HepG2 (cell line): ENCODE results near the gene SLC20A1. TPM values are rescaled to one million over a fixed set of nuclear protein-coding genes. Genes with fewer than 3 reads are reported as not detected.

ENCODE experiments used
- ATAC-seq: fragments of 200-7000 bp; cut with Tn5 transposase; 3 replicates; pipeline ENCODE4 v1.9.1; 2020; ENCODE audit warnings: mild to moderate bottlenecking, moderate library complexity
- BruUV-seq: library from RNA; stranded (reverse); fragments of 400-500 nt; replicated peaks from 2 replicates; lab custom pipeline; 2021; lab: Mats Ljungman, UMichigan
- CTCF ChIA-PET: fragments of 300-600 bp; formaldehyde crosslinking; extraction: SDS; loops from one replicate; lab custom pipeline; 2021; ENCODE audit warnings: low total read pairs, inconsistent platforms, low intra/inter-chr PET ratio; lab: Yijun Ruan, JAX
- POLR2A ChIA-PET: fragments of 350-600 bp; sonication (Branson Sonifier 250); formaldehyde crosslinking; loops from one replicate; lab custom pipeline; 2020; ENCODE audit warnings: antibody characterized with exemption, inconsistent platforms; lab: Yijun Ruan, JAX
- DNase-seq: peaks from one replicate; pipeline ENCODE4 v3.0.0-alpha.2; 2015; ENCODE audit warnings: low spot score
- FAIRE-seq: peaks from 3 replicates; lab custom pipeline; 2011; peaks lifted over from hg19 to GRCh38; lab: Jason Lieb, UNC
- H2AFZ ChIP-seq: one replicate; pipeline ENCODE4 v1.6.1; 2011; ENCODE audit warnings: low read length, inconsistent platforms
- H3K27ac ChIP-seq: fragments of 300-600 bp; 3 replicates; pipeline ENCODE4 v1.8.0; 2011; ENCODE audit warnings: mixed run types, mild to moderate bottlenecking, mixed read lengths, low read length, inconsistent platforms; ENCODE audit not compliant: insufficient read depth; ENCODE audit errors: extremely low read length
- H3K27me3 ChIP-seq, 2 experiments: fragments of 200-600 bp in 1 of 2; 2 replicates in 1 of 2; 3 replicates in 1 of 2; pipeline versions ENCODE4 v1.6.0 to v1.8.0; 2011; ENCODE audit warnings: low read length in 2 of 2, mild to moderate bottlenecking in 2 of 2, moderate library complexity in 2 of 2, inconsistent platforms in 1 of 2; ENCODE audit not compliant: insufficient read depth in 2 of 2, control insufficient read depth in 1 of 2
- H3K36me3 ChIP-seq, 2 experiments: fragments of 200-600 bp in 1 of 2; replicated peaks in 1 of 2; 2 replicates in 1 of 2; 3 replicates in 1 of 2; pipeline versions ENCODE4 v1.5.1 to v1.8.0; 2011; ENCODE audit warnings: low read length in 2 of 2, inconsistent platforms in 1 of 2; ENCODE audit not compliant: insufficient read depth in 2 of 2, control insufficient read depth in 1 of 2
- H3K4me1 ChIP-seq: 2 replicates; pipeline ENCODE4 v1.5.1; 2012; ENCODE audit warnings: low read length, inconsistent platforms; ENCODE audit not compliant: insufficient read depth
- H3K4me2 ChIP-seq: 2 replicates; pipeline ENCODE4 v1.6.0; 2011; ENCODE audit warnings: low read depth, low read length, inconsistent platforms
- H3K4me3 ChIP-seq, 3 experiments: fragments of 200-600 bp in 1 of 3; sonication (generic), shearing (Covaris generic) in 1 of 3; replicated peaks in 1 of 3; 2 replicates each; pipeline ENCODE4 v1.5.1; 2011 to 2016; ENCODE audit warnings: low read length in 3 of 3, inconsistent platforms in 2 of 3, low read depth in 2 of 3, mild to moderate bottlenecking in 2 of 3, control low read depth in 1 of 3, mixed read lengths in 1 of 3; ENCODE audit not compliant: insufficient read depth in 1 of 3
- H3K79me2 ChIP-seq: one replicate; pipeline ENCODE4 v1.6.1; 2011; ENCODE audit warnings: low read length, inconsistent platforms; ENCODE audit not compliant: insufficient read depth
- H3K9ac ChIP-seq: 2 replicates; pipeline ENCODE4 v1.6.0; 2011; ENCODE audit warnings: mild to moderate bottlenecking, low read depth, low read length, inconsistent platforms; ENCODE audit not compliant: insufficient read depth
- H3K9me3 ChIP-seq: 2 replicates; pipeline ENCODE4 v1.5.1; 2012; ENCODE audit warnings: mild to moderate bottlenecking, low read length
- H4K20me1 ChIP-seq: 2 replicates; pipeline ENCODE4 v1.6.0; 2011; ENCODE audit warnings: inconsistent platforms, mild to moderate bottlenecking, low read length, moderate library complexity; ENCODE audit not compliant: insufficient read depth
- ARID2 ChIP-seq: sonication (generic); formaldehyde crosslinking; IDR thresholded peaks from 2 replicates; pipeline ENCODE4 v1.8.1; 2022; ENCODE audit warnings: mild to moderate bottlenecking, missing genetic modification reagents, borderline replicate concordance
- ATF5 ChIP-seq: sonication (generic); formaldehyde crosslinking; IDR thresholded peaks from 2 replicates; pipeline ENCODE4 v1.4.0; 2020; ENCODE audit warnings: mild to moderate bottlenecking, low read depth, missing genetic modification reagents
- BHLHE40 ChIP-seq: IDR thresholded peaks from 2 replicates; pipeline ENCODE4 v1.6.1; 2011; ENCODE audit warnings: low read length, improper control_type of control experiment
- DNMT1 ChIP-seq: sonication (generic); formaldehyde crosslinking; IDR thresholded peaks from 2 replicates; pipeline ENCODE4 v1.5.1; 2020; ENCODE audit warnings: mild to moderate bottlenecking, missing genetic modification reagents
- GABPB1 ChIP-seq: IDR thresholded peaks from 2 replicates; pipeline ENCODE4 v1.6.1; 2016; ENCODE audit warnings: mild to moderate bottlenecking, missing genetic modification reagents, moderate library complexity, missing compliant biosample characterization
- GATAD1 ChIP-seq: IDR thresholded peaks from 2 replicates; pipeline ENCODE4 v1.6.1; 2016; ENCODE audit warnings: missing genetic modification reagents, missing compliant biosample characterization
- MED1 ChIP-seq: sonication (generic); formaldehyde crosslinking; IDR thresholded peaks from 2 replicates; pipeline ENCODE4 v1.4.0; 2020; ENCODE audit warnings: missing genetic modification reagents
- REL ChIP-seq: sonication (generic); formaldehyde crosslinking; conservative IDR thresholded peaks from 2 replicates; pipeline ENCODE4 v1.8.0; 2022; ENCODE audit warnings: mild to moderate bottlenecking, missing genetic modification reagents, moderate library complexity
- SKI ChIP-seq: fragments of 450-650 bp; IDR thresholded peaks from one replicate; pipeline ENCODE4 v1.6.1; 2018; ENCODE audit warnings: mild to moderate bottlenecking; ENCODE audit not compliant: partially characterized antibody
- SUZ12 ChIP-seq: fragments of 150-350 bp; IDR thresholded peaks from 2 replicates; pipeline ENCODE4 v1.6.1; 2014; ENCODE audit warnings: low read depth, low read length
- TBP ChIP-seq: sonication (generic); formaldehyde crosslinking; IDR thresholded peaks from 2 replicates; pipeline ENCODE4 v1.5.0; 2020; ENCODE audit warnings: missing genetic modification reagents
- ZBTB46 ChIP-seq: sonication (generic); formaldehyde crosslinking; IDR thresholded peaks from 2 replicates; pipeline ENCODE4 v1.4.0; 2020; ENCODE audit warnings: mild to moderate bottlenecking, missing genetic modification reagents, borderline replicate concordance
- ZNF281 ChIP-seq: sonication (generic); formaldehyde crosslinking; IDR thresholded peaks from 2 replicates; pipeline ENCODE4 v1.4.0; 2020; ENCODE audit warnings: missing genetic modification reagents, borderline replicate concordance
- WGBS: methylation state at CpG from one replicate; pipeline ENCODE4 v1.1.6; 2017; ENCODE audit warnings: low lambda C conversion rate; 5-methylcytosine and 5-hydroxymethylcytosine counted together
- in situ Hi-C: cut with HindIII; loops from 2 replicates; pipeline ENCODE4 v1.10.0; 2017; ENCODE audit warnings: low pct_unique_long_range_greater_than_20kb; ENCODE audit not compliant: extremely low pct_ligation_motif_present
- intact Hi-C: fragments of 100-400 bp; cut with micrococcal nuclease; formaldehyde crosslinking; loops from one replicate; pipeline ENCODE4 v1.10.0; 2022; ENCODE audit not compliant: unreplicated experiment
- polyA plus RNA-seq, 8 experiments: library from polyadenylated mRNA; depleted of rRNA in 3 of 8; stranded (reverse) in 7 of 8; unstranded in 1 of 8; fragments of >200 nt; fragmentation: Illumina TruSeq in 4 of 8; extraction: Trizol in 4 of 8; gene quantifications; 2 replicates each; pipeline versions ENCODE4 v1.2.1 to v1.2.3, GENCODE V29; 2011 to 2016; ENCODE audit warnings: low read depth in 4 of 8, missing spikeins in 1 of 8, mixed read lengths in 1 of 8; ENCODE audit not compliant: insufficient read depth in 1 of 8
- total RNA-seq, 5 experiments: library from RNA; depleted of rRNA; stranded (reverse); fragments of >200 nt; fragmentation: Illumina TruSeq; extraction: Trizol; gene quantifications; 2 replicates each; pipeline ENCODE4 v1.2.3, GENCODE V29; 2016; ENCODE audit warnings: low read depth in 1 of 5

Gene SLC20A1
- total and polyA plus RNA-seq, 2 of the 13 experiments (the other 11 are each of a cell fraction or from before 2014, with no cell fraction given): 54.0 to 85.9 TPM

- TF ChIP-seq ZNF281 (CRISPR knock-in tag): peak; percentile 23; the same call in 1 of the 2 replicates
- peak; percentile 59; the same call in 1 of the 2 replicates for TF ChIP-seq MED1
- TF ChIP-seq TBP (CRISPR knock-in tag): no peak
These were observed 19.1 kb upstream of the SLC20A1 start (continued) for GRCh38 chr2:112626604-112627059.

- Histone ChIP-seq H3K27ac (no peak overlapping the region), H4K20me1 (no peaks in the 10 kb centered on the region), H3K27me3 (peaks cover 0 to 28% of the 10 kb centered on the region in 2 experiments; a peak in 3 of 5 replicates), H3K79me2 (no peaks in the 10 kb centered on the region), H3K36me3 (no peaks in the 10 kb centered on the region), H2AFZ (no peak overlapping the region), H3K4me3 (no peak overlapping the region), H3K9ac (no peak overlapping the region), H3K4me2 (peak overlapping the region; percentile 34; the same call in 1 of the 2 replicates), H3K4me1 (peaks cover 41% of the 10 kb centered on the region), H3K9me3 (no peaks in the 10 kb centered on the region)
- BruUV-seq: no TSS peak
- CTCF ChIA-PET: interaction anchor here (1.2 to 7.3 kb wide), 4 partner anchors 22 to 99 kb away, joined by 3 to 113 read pairs (median 20); no protein-coding TSS in a partner anchor
- intact Hi-C loops: loop anchor here (2.0 kb wide), 1 partner anchor 17 kb away; the partner anchor contains the start of gene SLC20A1
- POLR2A ChIA-PET: interaction anchor here (1.3 to 2.5 kb wide), 4 partner anchors 14 to 99 kb away, joined by 3 to 29 read pairs (median 8); partner anchors contain the start of gene SLC20A1
- WGBS: 22% methylated on average over 10 of the region's 10 CpGs
- no peak for DNase-seq
- ATAC-seq: no peak
- no peak for FAIRE-seq
- TF ChIP-seq GABPB1: no peak
- TF ChIP-seq SKI: no peak
- no peak for TF ChIP-seq DNMT1 (CRISPR knock-in tag)
- no peak for TF ChIP-seq ZBTB46 (CRISPR knock-in tag)
- no peak for TF ChIP-seq GATAD1
- no peak for TF ChIP-seq SUZ12
- 0 out of 2 replicates have a peak, but pooled peaks have one; percentile 0 for TF ChIP-seq BHLHE40
- 0 out of 2 replicates have a peak, but pooled peaks have one; percentile 33 for TF ChIP-seq ARID2 (CRISPR knock-in tag)
- no peak for TF ChIP-seq ATF5 (CRISPR knock-in tag)
- TF ChIP-seq REL (CRISPR knock-in tag): 0 out of 2 replicates have a peak, but pooled peaks have one; percentile 18
- in situ Hi-C loops: loop anchor here (5.0 kb wide), 2 partner anchors 60 to 95 kb away; partner anchors contain the start of gene NT5DC4
These were observed 18.4 kb upstream of the SLC20A1 start for GRCh38 chr2:112627060-112628040.
